HS-5 (cell line): ENCODE data around the gene ATAT1.
A peak's percentile ranks its signal among the peaks of the same experiment; 100 is the strongest.

ENCODE experiments used
- DNase-seq: peaks from one replicate; pipeline ENCODE4 v3.0.0-alpha.2; 2012; ENCODE audit warnings: low read depth

The ATAT1 gene

DNA sequence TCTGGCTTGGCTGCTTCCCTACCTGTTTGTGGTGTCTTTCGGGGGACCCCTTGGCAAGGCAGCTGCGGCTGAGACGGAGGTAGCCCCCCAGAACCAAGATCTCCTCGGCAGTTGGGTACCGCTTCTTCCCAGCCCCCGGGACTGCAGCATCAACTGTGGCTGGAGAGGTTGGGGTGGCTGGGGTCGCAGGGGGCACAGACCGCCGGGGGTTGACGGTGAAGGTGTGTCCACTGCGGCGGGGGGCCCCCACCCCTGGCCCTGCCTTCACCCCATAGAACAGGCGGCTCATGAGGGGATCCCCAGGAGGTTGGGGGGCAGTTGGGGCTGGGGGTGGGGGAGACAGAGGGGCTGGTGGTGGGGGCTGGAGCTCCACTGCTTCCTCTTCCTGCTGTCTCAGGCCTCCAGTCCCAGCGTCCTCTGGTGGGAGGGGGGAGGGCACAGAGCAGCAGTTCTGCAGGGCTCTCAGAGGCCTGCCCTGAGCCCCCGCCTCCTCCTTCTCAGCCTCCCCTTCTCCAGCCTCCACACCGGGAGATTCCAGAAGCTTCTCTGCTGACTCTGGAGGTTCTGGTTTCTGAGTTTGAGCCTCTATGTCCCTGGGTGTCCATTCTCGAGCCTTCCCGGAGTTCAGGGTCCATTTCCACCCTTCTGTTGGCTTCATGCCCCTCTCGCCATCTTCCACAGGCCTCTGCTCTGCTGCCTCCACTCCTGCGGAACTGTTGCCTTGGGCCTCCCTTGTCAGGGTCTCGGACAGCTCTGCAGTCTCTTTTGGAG, 57.9 kb downstream of the ATAT1 start:
- no peak for DNase-seq

DNA sequence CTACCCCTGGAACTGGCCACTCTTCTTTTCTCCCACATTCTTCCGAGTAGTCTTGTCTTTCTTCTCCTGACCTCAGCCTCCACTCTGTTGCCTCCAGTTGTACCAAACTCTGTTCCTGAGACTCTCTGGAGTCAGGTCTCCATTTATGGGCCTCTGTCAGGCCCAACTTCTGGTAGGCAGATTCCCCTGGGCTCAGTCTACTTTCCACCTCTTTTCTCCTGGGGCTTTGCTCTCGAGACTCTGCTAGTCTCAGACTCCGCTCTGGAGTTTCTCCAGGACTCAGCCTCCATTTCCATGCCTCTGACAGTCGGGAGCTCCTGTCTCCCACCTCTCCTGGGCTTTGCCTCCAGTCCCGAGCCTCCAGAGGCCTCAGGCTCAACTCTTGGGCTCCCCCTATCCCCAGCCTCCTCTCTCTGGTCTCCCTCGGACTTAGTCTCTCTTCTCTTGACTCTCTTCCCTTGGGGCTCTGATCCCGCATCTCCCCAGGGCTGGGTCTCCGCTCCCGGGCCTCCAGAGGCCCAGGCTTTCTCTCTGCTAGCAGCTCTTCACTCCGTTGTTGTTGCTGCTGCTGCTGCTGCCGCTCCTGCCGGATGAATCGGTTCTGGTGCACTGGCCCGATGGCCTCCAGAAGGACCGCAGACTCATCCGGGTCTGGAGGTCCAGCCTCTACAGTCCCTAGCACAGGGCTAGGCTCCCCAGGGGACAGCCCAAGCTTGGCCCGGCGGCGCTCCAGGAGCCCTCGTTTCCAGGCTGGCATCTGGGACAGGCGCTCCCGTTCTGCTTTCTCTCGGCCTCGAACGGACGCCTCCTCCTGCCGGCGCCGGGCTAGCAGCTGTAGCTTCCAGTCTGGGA, 58.7 kb downstream of the ATAT1 start:
- no peak for DNase-seq

DNA sequence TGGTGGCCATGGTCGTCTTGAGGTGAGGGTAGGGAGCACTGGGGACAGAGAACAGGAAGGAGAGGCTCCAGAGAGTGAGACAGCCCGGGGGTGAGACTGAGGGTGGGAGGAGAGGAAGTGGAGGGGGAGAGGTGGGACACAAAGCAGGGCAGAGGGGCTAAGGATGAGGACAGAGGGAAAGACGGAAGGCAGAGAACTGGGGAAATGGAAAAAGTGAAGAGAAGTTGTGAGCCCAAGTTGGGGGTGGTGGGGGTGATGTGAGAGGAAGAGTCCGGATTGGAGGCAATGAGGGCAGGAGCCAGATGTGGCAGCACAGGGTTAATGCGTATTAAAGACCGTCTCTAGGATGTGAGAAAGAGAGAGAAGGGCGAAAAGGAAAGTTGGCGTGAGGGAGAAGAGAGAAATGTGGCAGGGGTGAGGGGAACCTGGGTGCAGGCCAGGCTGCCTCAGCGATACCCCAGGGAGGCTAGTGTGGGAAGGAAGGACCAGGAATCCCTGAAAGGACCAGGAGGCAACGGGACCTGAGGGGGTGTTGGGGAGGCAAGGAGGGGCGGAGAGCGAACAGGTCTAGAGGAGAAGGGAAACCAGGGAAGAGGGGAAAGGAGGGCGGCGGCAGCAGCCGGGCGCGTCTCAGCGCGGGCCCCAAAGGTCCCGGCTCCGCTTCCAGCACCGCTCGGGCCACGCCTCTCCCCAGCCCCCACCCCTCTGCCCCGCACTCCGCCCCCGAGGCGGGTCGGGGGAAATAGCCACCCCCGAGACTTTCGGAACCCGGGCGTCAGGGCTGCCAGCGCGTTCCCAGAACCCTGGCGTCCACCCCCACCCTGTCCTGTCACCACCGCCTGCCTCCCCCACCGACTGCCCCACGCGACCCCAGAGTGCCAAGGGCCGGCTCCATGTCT, 59.6 kb downstream of the ATAT1 start, which contains the start of gene PPP1R18:
Gene PPP1R18 (minus strand): TSS at position 637 of the 899 bp plus-strand sequence. CDS start 627 bp downstream, at position 10.
- no peak for DNase-seq

DNA sequence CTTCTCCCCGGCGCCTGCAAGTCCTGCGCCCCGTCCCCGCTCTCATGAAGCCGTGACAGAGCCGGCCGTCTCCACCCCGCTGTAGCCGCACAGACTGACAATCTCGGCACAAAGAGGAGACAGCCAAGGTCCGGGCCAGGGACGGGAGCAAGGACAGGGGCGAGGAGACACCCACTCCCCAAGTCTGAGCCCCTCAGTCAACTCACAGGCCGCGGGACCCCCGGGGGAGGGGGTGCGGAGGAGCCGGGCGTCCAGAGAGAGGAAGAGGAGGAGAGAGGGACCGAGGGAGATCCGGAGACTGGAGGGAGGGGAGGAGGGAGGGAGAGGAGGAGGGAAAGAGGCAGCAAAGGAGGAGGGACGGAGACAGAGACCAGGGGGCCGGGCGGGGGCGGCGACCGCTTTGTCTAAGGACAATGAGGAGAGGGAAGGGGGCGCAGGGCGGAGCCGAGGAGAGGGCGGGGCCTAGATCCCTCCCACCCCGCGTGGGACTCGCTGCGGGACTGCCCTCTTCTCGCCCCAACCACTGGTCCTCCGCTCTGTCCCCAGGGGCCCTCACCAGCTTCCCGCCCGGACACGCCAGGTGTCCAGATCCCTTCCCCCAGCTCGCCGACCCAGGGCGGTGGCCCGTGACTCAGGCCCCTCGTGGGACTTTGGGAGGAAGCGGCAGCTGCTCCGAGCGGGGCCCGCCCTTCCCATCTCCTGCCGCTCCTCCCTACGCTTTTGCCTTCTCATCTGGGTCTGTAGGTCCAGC, 60.4 kb downstream of the ATAT1 start:
- peak; percentile 95 for DNase-seq

DNA sequence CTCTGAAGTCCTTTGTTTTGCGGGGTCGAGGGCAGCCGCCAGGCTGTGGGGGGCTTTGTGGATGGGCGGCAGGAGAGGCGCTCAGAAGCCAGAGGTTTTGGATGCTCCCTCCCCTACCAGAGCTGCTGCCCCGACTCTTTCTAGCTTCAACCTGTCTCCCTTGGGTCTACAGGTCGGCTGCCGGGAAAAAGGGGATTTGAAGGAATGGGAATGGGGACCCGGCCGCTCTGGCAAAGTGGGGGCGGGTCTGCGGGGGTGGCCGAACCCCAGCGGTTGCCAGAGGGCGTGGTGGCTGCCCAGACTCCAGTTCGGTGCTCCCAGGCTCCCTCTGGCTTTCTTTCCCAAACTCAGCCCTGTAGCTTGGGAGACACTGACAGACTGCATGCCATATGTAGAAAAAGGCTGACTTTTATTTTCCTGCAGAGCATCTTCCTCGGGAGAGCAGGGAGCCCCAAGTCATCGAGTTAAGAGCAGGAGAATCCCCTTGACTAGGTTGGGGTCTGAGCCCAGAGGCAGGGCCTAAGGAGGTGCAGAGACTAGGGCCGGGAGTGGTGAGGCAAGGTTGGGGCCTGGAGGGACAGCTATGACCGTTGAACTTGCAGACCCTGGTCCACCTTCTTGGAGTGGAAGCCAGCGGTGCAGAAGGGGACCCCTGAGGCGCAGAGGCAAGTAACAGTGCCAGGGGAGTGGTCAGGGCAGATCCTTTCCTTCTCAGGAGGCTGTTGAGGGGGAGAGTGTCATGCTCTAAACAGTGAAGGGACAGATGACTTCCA, 61.2 kb downstream of the ATAT1 start:
- no peak for DNase-seq

DNA sequence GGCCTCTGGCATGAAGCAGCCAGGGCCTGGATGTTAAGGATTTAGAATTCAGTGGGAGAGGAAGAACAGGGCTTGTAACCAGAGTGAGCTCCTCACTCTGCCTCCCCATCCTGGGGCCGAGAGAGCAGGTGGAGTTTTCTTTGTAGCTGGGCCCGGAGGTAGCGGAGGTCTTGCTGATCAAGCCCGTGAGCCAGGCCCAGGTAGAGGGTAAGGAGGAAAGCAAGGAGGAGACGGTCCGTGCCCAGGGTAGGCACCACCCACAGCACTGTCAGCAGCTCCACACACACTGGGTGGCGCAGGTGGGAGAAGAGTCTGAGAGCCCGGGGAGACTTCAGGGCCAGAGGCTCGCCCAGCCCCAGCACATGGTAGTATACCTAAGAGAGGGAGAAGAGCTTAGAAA, 61.9 kb downstream of the ATAT1 start:
- no peak for DNase-seq

DNA sequence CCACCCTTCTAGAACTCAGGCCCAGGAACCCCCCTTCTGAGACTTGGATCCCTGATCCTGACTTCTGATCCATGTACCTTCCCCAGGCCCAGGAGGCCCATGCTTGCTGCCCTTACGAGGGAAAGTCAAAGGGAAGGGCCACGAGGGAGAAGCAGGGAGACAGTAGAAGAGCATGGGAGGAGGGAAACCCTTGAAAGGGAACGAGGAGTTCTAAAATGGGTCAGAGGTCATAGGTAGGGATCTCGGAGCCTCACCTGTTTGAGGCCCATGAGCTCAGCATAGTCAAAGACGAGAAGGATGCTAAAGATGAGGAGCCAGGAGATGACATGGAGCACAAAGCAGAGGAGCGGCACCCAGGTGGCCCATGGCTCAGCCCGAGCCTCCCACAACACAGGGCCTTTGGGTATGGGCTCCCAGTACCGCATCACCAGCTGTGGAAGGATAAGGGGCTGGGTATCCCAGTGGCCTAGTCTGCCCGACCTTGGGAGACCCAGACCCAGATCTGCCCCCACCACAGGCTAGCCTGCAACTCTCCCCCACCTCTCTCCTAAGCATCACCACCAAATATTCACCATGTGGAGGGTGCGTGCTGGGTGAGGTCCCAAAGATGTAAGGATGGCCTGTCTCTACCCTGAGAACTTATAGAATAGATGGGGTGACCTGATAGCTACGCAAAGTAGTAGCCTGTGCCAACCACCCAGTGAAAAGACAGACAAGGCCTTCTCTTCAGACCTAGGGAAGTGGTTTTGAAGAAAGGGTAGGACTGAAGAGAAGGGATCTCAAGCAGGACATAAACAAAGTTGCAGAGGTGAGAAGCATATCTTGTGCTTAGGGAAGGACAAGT, 62.6 kb downstream of the ATAT1 start:
- DNase-seq = no peak

DNA sequence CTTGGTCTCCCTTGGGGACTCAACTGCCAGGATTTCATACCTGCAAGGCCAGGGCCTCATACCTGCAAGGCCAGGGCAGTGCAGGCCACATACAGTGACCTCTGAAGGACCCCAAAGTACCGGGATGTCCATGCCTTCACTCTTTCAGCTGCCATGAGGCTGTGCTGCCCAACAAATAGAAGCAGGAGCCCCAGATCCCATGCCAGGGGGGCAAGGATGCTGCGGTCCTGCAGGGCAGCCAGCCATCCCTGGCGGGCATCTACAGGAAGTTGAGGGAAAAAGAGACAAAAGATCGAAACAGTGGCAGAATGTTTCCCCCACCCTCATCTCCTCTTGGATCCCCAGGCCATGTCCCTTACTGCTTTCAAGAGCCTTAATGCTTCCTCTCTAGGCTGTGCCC, 63.3 kb downstream of the ATAT1 start:
- no peak for DNase-seq

DNA sequence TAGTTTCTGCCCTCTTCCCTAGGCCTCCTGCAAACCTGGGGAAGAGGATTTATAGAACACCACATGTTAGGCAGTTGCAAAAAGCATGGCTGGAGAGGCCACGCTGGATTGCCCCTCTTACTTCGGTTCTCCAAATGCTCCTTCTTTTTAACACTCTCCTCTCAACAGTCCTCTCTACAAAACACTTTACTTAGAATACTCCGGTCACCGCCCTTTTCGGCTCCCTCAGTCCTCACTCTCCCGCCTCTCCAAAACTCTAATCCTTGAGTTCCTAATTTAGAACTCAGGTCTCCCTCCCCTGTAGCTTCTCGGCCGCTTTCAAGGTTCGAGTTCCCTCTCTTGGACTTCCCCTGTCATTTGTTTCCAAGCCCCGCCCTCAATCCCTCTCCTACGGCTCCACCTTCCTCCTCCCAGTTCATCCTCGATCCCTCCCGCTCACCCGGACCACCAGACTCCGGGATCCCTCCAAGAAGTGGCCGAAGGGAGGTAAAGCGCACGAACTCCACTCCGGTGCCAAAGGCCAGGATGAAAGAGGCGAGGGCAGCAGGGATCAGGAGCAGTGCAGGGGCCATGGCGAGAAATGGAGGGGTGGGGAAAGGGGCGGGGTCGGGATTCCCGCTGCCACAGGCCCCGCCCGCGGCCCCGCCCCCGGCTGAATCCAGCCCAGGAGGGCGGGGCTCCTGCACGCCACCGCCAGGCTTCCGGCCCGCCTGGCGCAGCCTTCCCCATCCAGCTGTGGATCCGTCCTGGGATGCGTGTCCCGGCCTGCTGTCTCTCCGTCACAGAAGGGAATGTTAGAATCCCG, 63.9 kb downstream of the ATAT1 start, which contains the start of gene NRM:
Gene NRM (minus strand): TSS at position 582 of the 805 bp plus-strand sequence. CDS start 10 bp downstream, at position 572.
- peak; percentile 77 for DNase-seq

DNA sequence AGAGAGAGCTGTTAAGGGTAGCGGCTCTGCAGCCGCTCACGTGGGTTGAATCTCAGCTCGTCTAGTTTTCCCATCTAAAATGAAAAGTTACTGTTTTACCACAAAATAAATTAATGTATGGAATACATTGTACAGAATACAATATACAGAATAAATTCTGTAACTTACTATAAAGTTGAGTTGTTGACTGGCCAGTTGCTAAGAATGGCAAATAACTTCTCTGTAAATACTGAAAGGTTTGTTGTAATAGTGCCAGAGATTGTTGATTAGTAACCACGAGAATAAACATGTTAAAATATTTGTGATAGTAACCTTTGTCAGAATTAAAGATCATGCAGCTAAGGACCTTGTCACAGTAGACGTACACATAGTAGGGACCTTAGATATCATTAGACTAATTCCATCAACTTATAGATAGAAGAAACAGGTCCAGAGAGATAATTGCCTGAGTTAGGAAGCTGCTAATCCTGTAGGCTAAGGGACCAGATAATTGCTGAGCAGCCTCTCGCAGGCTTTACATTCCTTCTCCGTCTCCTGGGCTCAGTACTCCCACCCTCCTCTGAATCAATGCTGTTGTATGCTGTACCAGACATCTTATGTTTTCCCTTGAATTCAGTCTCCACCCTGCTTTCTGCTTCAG, 64.7 kb downstream of the ATAT1 start:
- DNase-seq = no peak
